Transverse colon (tissue), 4 donors: Measurements from ENCODE around the gene C1QL1.

Source experiments
- CTCF ChIP-seq, 5 experiments: fragments of 200-600 bp in 3 of 5; fragments of 450-650 bp in 2 of 5; sonication (generic) in 3 of 5; IDR thresholded peaks; 1 replicate in 2 of 5; 2 replicates in 3 of 5; pipeline ENCODE4 v1.5.1; 2016 to 2017; ENCODE audit warnings: antibody characterized with exemption in 5 of 5, inconsistent platforms in 3 of 5, mild to moderate bottlenecking in 2 of 5, moderate library complexity in 1 of 5
- POLR2AphosphoS5 ChIP-seq, 3 donors: sonication (generic); formaldehyde crosslinking; IDR thresholded peaks; one replicate each; pipeline ENCODE4 v1.6.1; 2016; ENCODE audit warnings: antibody characterized with exemption in 3 of 3

- no peak for TF ChIP-seq POLR2AphosphoS5 (IDR thresholded peaks at IDR 0.05)
- TF ChIP-seq CTCF (IDR thresholded peaks at IDR 0.05): no peak
These were observed 837 bp downstream of the C1QL1 start for GRCh38 chr17:44967026-44967906.
